Hepatocyte (in vitro differentiated cells): ENCODE results near the gene GOSR1. TPM values are rescaled to one million over a fixed set of nuclear protein-coding genes. Genes with fewer than 3 reads are reported as not detected.
"Not testable (repeated sequence)": the region's sequence is repeated elsewhere in the genome, so short reads cannot be mapped to it uniquely, and the experiment has no call there.

Experiments used
- DNase-seq: peaks from one replicate; pipeline ENCODE4 v3.0.0-alpha.2; 2016; ENCODE audit warnings: low spot score
- H2AFZ ChIP-seq: fragments of 200-600 bp; sonication (generic); 2 replicates; pipeline ENCODE4 v1.6.0; 2016; ENCODE audit warnings: antibody characterized with exemption, mild to moderate bottlenecking
- H3K27ac ChIP-seq: fragments of 200-600 bp; sonication (generic); 2 replicates; pipeline ENCODE4 v1.5.1; 2016; ENCODE audit warnings: mild to moderate bottlenecking
- H3K27me3 ChIP-seq: fragments of 200-600 bp; sonication (generic); 2 replicates; pipeline ENCODE4 v1.6.1; 2016
- H3K36me3 ChIP-seq: fragments of 200-600 bp; sonication (generic); replicated peaks from 2 replicates; pipeline ENCODE4 v1.5.1; 2016; ENCODE audit warnings: low read depth; ENCODE audit not compliant: insufficient read depth
- H3K4me1 ChIP-seq: fragments of 200-600 bp; sonication (generic); 2 replicates; pipeline ENCODE4 v1.5.1; 2016; ENCODE audit warnings: mild to moderate bottlenecking, moderate library complexity; ENCODE audit not compliant: insufficient read depth
- H3K4me2 ChIP-seq: fragments of 200-600 bp; sonication (generic); 2 replicates; pipeline ENCODE4 v1.6.0; 2016
- H3K4me3 ChIP-seq: fragments of 200-600 bp; sonication (generic); 2 replicates; pipeline ENCODE4 v1.5.1; 2016; ENCODE audit warnings: mild to moderate bottlenecking
- H3K79me2 ChIP-seq: fragments of 200-600 bp; sonication (generic); 2 replicates; pipeline ENCODE4 v1.6.0; 2017; ENCODE audit warnings: mild to moderate bottlenecking
- H3K9me2 ChIP-seq: fragments of 200-600 bp; sonication (generic); replicated peaks from 2 replicates; pipeline ENCODE4 v1.6.0; 2017; ENCODE audit warnings: mild to moderate bottlenecking; ENCODE audit not compliant: insufficient read depth
- H3K9me3 ChIP-seq: fragments of 200-600 bp; sonication (generic); 2 replicates; pipeline ENCODE4 v1.5.1; 2016; ENCODE audit warnings: low read depth, mild to moderate bottlenecking
- H4K20me1 ChIP-seq: fragments of 200-600 bp; sonication (generic); 2 replicates; pipeline ENCODE4 v1.6.0; 2016; ENCODE audit warnings: mild to moderate bottlenecking; ENCODE audit not compliant: insufficient read depth, poor library complexity, severe bottlenecking
- CTCF ChIP-seq: fragments of 200-600 bp; sonication (generic); IDR thresholded peaks from 2 replicates; pipeline ENCODE4 v1.5.1; 2016; ENCODE audit warnings: antibody characterized with exemption, mild to moderate bottlenecking; ENCODE audit not compliant: poor library complexity
- EZH2 ChIP-seq: fragments of 200-600 bp; sonication (generic); IDR thresholded peaks from 2 replicates; pipeline ENCODE4 v1.6.1; 2016; ENCODE audit warnings: antibody characterized with exemption, mild to moderate bottlenecking, borderline replicate concordance
- EZH2phosphoT487 ChIP-seq: fragments of 200-600 bp; sonication (generic); IDR thresholded peaks from one replicate; pipeline ENCODE4 v1.6.1; 2018; ENCODE audit warnings: antibody characterized with exemption, mild to moderate bottlenecking, low read depth, moderate library complexity; ENCODE audit not compliant: unreplicated experiment, severe bottlenecking
- WGBS: methylation state at CpG from one replicate; pipeline ENCODE4 v1.1.6; 2016; ENCODE audit warnings: low lambda C conversion rate; ENCODE audit errors: missing lambda C conversion rate; 5-methylcytosine and 5-hydroxymethylcytosine counted together
- polyA plus RNA-seq: library from polyadenylated mRNA; unstranded; fragments of >200 nt; fragmentation: Nextera tagmentation; extraction: Ambion mirVana; gene quantifications from 2 replicates; pipeline ENCODE4 v1.2.1, GENCODE V29; 2016
- total RNA-seq: library from RNA; depleted of rRNA; stranded (reverse); fragments of >200 nt; gene quantifications from 2 replicates; pipeline ENCODE4 v1.2.3, GENCODE V29; 2014

Gene GOSR1
- total and polyA plus RNA-seq, 2 experiments from 2014 or later, result 29.7 to 52.1 TPM

GRCh38 chr17:30541802-30542201 is 64.6 kb downstream of the GOSR1 start:
- no peak overlapping the region for H3K27ac ChIP-seq
- no peaks in the 10 kb centered on the region for H3K9me3 ChIP-seq
- TF ChIP-seq EZH2 (no peak), EZH2phosphoT487 (no peak), CTCF (no peak)
- WGBS, result 88% methylated on average over 8 of the region's 8 CpGs
- no peaks in the 10 kb centered on the region for H3K36me3 ChIP-seq
- no peak for DNase-seq
- no peaks in the 10 kb centered on the region for H3K4me1 ChIP-seq
- no peak overlapping the region for H3K4me3 ChIP-seq
- H3K27me3 ChIP-seq, result no peaks in the 10 kb centered on the region
- H2AFZ ChIP-seq, result no peak overlapping the region
- H3K4me2 ChIP-seq, result no peak overlapping the region
- no peaks in the 10 kb centered on the region for H3K79me2 ChIP-seq
- no peaks in the 10 kb centered on the region for H3K9me2 ChIP-seq
- H4K20me1 ChIP-seq, result no peaks in the 10 kb centered on the region

- Histone ChIP-seq H3K27me3 (no peaks in the 10 kb centered on the region), H3K79me2 (no peaks in the 10 kb centered on the region), H3K9me3 (no peaks in the 10 kb centered on the region), H3K9me2 (no peaks in the 10 kb centered on the region), H3K4me1 (no peaks in the 10 kb centered on the region), H3K4me3 (no peak overlapping the region), H3K27ac (no peak overlapping the region), H3K4me2 (no peak overlapping the region), H4K20me1 (no peaks in the 10 kb centered on the region), H3K36me3 (no peaks in the 10 kb centered on the region), H2AFZ (no peak overlapping the region)
- WGBS, result 80% methylated on average over 2 of the region's 2 CpGs
- DNase-seq, result no peak
- TF ChIP-seq CTCF (no peak), EZH2phosphoT487 (no peak), EZH2 (no peak)
These were observed 66.2 kb downstream of the GOSR1 start for GRCh38 chr17:30543456-30543855.

GRCh38 chr17:30545024-30545423 is 67.8 kb downstream of the GOSR1 start:
- no peaks in the 10 kb centered on the region for H3K27me3 ChIP-seq

GRCh38 chr17:30547778-30548573 is 70.8 kb downstream of the GOSR1 start:
- Histone ChIP-seq H3K9me2 (no peaks in the 10 kb centered on the region), H3K9me3 (no peaks in the 10 kb centered on the region), H4K20me1 (no peaks in the 10 kb centered on the region), H3K4me3 (no peak overlapping the region), H3K27me3 (no peaks in the 10 kb centered on the region), H3K79me2 (no peaks in the 10 kb centered on the region), H3K4me2 (no peak overlapping the region), H3K27ac (no peak overlapping the region), H3K36me3 (no peaks in the 10 kb centered on the region), H3K4me1 (no peaks in the 10 kb centered on the region), H2AFZ (no peak overlapping the region)
- no peak for DNase-seq
- TF ChIP-seq CTCF (no peak), EZH2phosphoT487 (no peak), EZH2 (no peak)
- 87% methylated on average over 15 of the region's 15 CpGs for WGBS

More at GRCh38 chr17:30545024-30545423, 67.8 kb downstream of the GOSR1 start:
- Histone ChIP-seq H3K4me3 (no peak overlapping the region), H3K36me3 (no peaks in the 10 kb centered on the region), H3K9me3 (no peaks in the 10 kb centered on the region), H3K79me2 (no peaks in the 10 kb centered on the region), H3K4me1 (no peaks in the 10 kb centered on the region), H3K27ac (no peak overlapping the region), H3K4me2 (no peak overlapping the region), H3K9me2 (no peaks in the 10 kb centered on the region), H4K20me1 (no peaks in the 10 kb centered on the region), H2AFZ (no peak overlapping the region)
- DNase-seq, result no peak
- no peak for TF ChIP-seq EZH2phosphoT487
- no peak for TF ChIP-seq EZH2
- 90% methylated on average over 2 of the region's 2 CpGs for WGBS

- not testable (repeated sequence) for H2AFZ ChIP-seq, H3K27me3 ChIP-seq, H3K4me1 ChIP-seq, H3K4me2 ChIP-seq, H3K36me3 ChIP-seq, H3K9me3 ChIP-seq, H3K79me2 ChIP-seq, H3K27ac ChIP-seq, DNase-seq, H3K4me3 ChIP-seq, H3K9me2 ChIP-seq, H4K20me1 ChIP-seq
- WGBS, result 93% methylated on average over 4 of the region's 4 CpGs
These were observed 72.0 kb downstream of the GOSR1 start for GRCh38 chr17:30549181-30549580.
